SK-N-SH (cell line): Measurements from ENCODE around the gene DLL4. TPM values are rescaled to one million over a fixed set of nuclear protein-coding genes. Genes with fewer than 3 reads are reported as not detected.

ENCODE experiments used
- CTCF ChIA-PET: fragments of 300-600, 350-600 bp; formaldehyde crosslinking; extraction: SDS; loops from one replicate; lab custom pipeline; 2021; lab: Yijun Ruan, JAX
- POLR2A ChIA-PET: fragments of 350-600 bp; sonication (Branson Sonifier 250); formaldehyde crosslinking; extraction: SDS; loops from one replicate; lab custom pipeline; 2020; ENCODE audit warnings: antibody characterized with exemption, inconsistent platforms; lab: Yijun Ruan, JAX
- DNase-seq: peaks from one replicate; pipeline ENCODE4 v3.0.0; 2012
- H2AFZ ChIP-seq: fragments of 200-600 bp; sonication (generic); 2 replicates; pipeline ENCODE4 v1.8.1; 2016; ENCODE audit warnings: antibody characterized with exemption, mild to moderate bottlenecking, low read depth
- H3F3A ChIP-seq: fragments of 200-600 bp; sonication (generic); replicated peaks from 2 replicates; pipeline ENCODE3; 2016; ENCODE audit warnings: antibody characterized with exemption, mild to moderate bottlenecking; ENCODE audit not compliant: insufficient read depth
- H3K27ac ChIP-seq, 2 experiments: fragments of 200-500 bp in 1 of 2; fragments of 200-600 bp in 1 of 2; sonication (Bioruptor generic) in 1 of 2; sonication (generic), shearing (Covaris generic) in 1 of 2; 2 replicates each; pipeline versions ENCODE4 v1.5.1 to v1.6.1; 2014 to 2016; ENCODE audit warnings: low read depth in 2 of 2, inconsistent platforms in 1 of 2, low read length in 1 of 2, mild to moderate bottlenecking in 1 of 2, mixed read lengths in 1 of 2
- H3K27me3 ChIP-seq: fragments of 200-600 bp; sonication (generic), shearing (Covaris generic); 2 replicates; pipeline ENCODE4 v1.6.1; 2016; ENCODE audit warnings: mixed run types; ENCODE audit not compliant: insufficient read depth
- H3K36me3 ChIP-seq, 2 experiments: fragments of 200-500 bp in 1 of 2; fragments of 200-600 bp in 1 of 2; sonication (Bioruptor generic) in 1 of 2; sonication (generic) in 1 of 2; replicated peaks in 1 of 2; 2 replicates each; pipeline versions ENCODE3 to v1.5.1; 2014 to 2016; ENCODE audit warnings: low read length in 1 of 2, mild to moderate bottlenecking in 1 of 2; ENCODE audit not compliant: insufficient read depth in 2 of 2, control insufficient read depth in 1 of 2
- H3K4me1 ChIP-seq, 2 experiments: fragments of 200-500 bp in 1 of 2; fragments of 200-600 bp in 1 of 2; sonication (Bioruptor generic) in 1 of 2; sonication (generic), shearing (Covaris generic) in 1 of 2; 2 replicates each; pipeline versions ENCODE4 v1.5.1 to v1.6.1; 2014 to 2016; ENCODE audit warnings: low read depth in 1 of 2, low read length in 1 of 2, mixed run types in 1 of 2; ENCODE audit not compliant: insufficient read depth in 2 of 2, control insufficient read depth in 1 of 2
- H3K4me2 ChIP-seq: fragments of 200-600 bp; sonication (generic), shearing (Covaris generic); 2 replicates; pipeline ENCODE4 v1.6.1; 2017; ENCODE audit warnings: mixed run types
- H3K4me3 ChIP-seq, 2 experiments: fragments of 200-500 bp in 1 of 2; fragments of 200-600 bp in 1 of 2; sonication (Bioruptor generic) in 1 of 2; sonication (generic), shearing (Covaris generic) in 1 of 2; 2 replicates each; pipeline versions ENCODE4 v1.5.1 to v1.8.1; 2014 to 2016; ENCODE audit warnings: low read depth in 2 of 2, inconsistent platforms in 1 of 2, low read length in 1 of 2, mild to moderate bottlenecking in 1 of 2, mixed read lengths in 1 of 2, moderate library complexity in 1 of 2
- H3K79me2 ChIP-seq: fragments of 200-600 bp; sonication (generic); 2 replicates; pipeline ENCODE4 v1.8.1; 2017; ENCODE audit warnings: mild to moderate bottlenecking; ENCODE audit not compliant: insufficient read depth
- H3K9ac ChIP-seq: fragments of 200-600 bp; sonication (generic); 2 replicates; pipeline ENCODE4 v1.6.1; 2017; ENCODE audit warnings: mixed run types
- H3K9me2 ChIP-seq: fragments of 200-600 bp; sonication (generic); 2 replicates; pipeline ENCODE4 v1.6.1; 2017; ENCODE audit warnings: mixed run types
- H3K9me3 ChIP-seq: fragments of 200-600 bp; sonication (generic); 2 replicates; pipeline ENCODE4 v1.6.1; 2017; ENCODE audit warnings: mixed run types, mild to moderate bottlenecking, moderate library complexity
- H4K20me1 ChIP-seq: fragments of 200-600 bp; sonication (generic); 2 replicates; pipeline ENCODE4 v1.6.1; 2017; ENCODE audit warnings: mild to moderate bottlenecking, mixed run types; ENCODE audit not compliant: insufficient read depth
- FOSL2 ChIP-seq: IDR thresholded peaks from 2 replicates; pipeline ENCODE4 v1.4.0; 2012; ENCODE audit warnings: low read depth, mild to moderate bottlenecking, moderate library complexity, borderline replicate concordance
- FOXJ3 ChIP-seq: sonication (generic); formaldehyde crosslinking; IDR thresholded peaks from 2 replicates; pipeline ENCODE4 v1.5.1; 2020; ENCODE audit warnings: mild to moderate bottlenecking, missing genetic modification reagents
- FOXM1 ChIP-seq: IDR thresholded peaks from 2 replicates; pipeline ENCODE4 v1.4.0; 2012; ENCODE audit warnings: low read depth, mild to moderate bottlenecking
- GABPA ChIP-seq: IDR thresholded peaks from 2 replicates; pipeline ENCODE4 v1.4.0; 2012; ENCODE audit warnings: low read depth, mild to moderate bottlenecking
- GATA2 ChIP-seq: sonication (generic); formaldehyde crosslinking; IDR thresholded peaks from 2 replicates; pipeline ENCODE4 v1.5.0; 2020; ENCODE audit warnings: mild to moderate bottlenecking, missing genetic modification reagents
- NFIC ChIP-seq: IDR thresholded peaks from 2 replicates; pipeline ENCODE4 v1.4.0; 2012; ENCODE audit warnings: borderline replicate concordance
- NRF1 ChIP-seq: IDR thresholded peaks from 2 replicates; pipeline ENCODE4 v1.6.1; 2012; ENCODE audit warnings: low read depth, mild to moderate bottlenecking, low read length
- POLR2AphosphoS5 ChIP-seq: IDR thresholded peaks from 2 replicates; pipeline ENCODE4 v1.6.1; 2012; ENCODE audit warnings: low read depth, low read length
- RFX5 ChIP-seq: IDR thresholded peaks from 2 replicates; pipeline ENCODE4 v1.6.1; 2012; ENCODE audit warnings: mild to moderate bottlenecking, improper control_type of control experiment, low read length
- SIN3A ChIP-seq: IDR thresholded peaks from 2 replicates; pipeline ENCODE4 v1.6.1; 2012; ENCODE audit warnings: low read depth, mild to moderate bottlenecking, low read length, moderate library complexity, borderline replicate concordance
- SMC3 ChIP-seq: IDR thresholded peaks from 2 replicates; pipeline ENCODE4 v1.6.1; 2012; ENCODE audit warnings: low read depth, low read length, improper control_type of control experiment
- TAF1 ChIP-seq: IDR thresholded peaks from 2 replicates; pipeline ENCODE4 v1.6.1; 2012; ENCODE audit warnings: low read depth, mild to moderate bottlenecking, low read length, moderate library complexity, borderline replicate concordance
- TEAD4 ChIP-seq: IDR thresholded peaks from 2 replicates; pipeline ENCODE4 v1.4.0; 2012; ENCODE audit warnings: mild to moderate bottlenecking, borderline replicate concordance; ENCODE audit not compliant: insufficient read depth
- YY1 ChIP-seq: IDR thresholded peaks from 2 replicates; pipeline ENCODE4 v1.4.0; 2012; ENCODE audit warnings: low read depth, mild to moderate bottlenecking
- WGBS: methylation state at CpG from one replicate; pipeline ENCODE4 v1.1.6; 2017; ENCODE audit warnings: low lambda C conversion rate; 5-methylcytosine and 5-hydroxymethylcytosine counted together
- polyA plus RNA-seq, 3 experiments: library from polyadenylated mRNA; depleted of rRNA; stranded (reverse); fragments of >200 nt; gene quantifications; 2 replicates each; pipeline ENCODE4 v1.2.3, GENCODE V29; 2012
- TF ChIP-seq, protein P1 (sequence below): fragments of 200-600 bp; sonication (generic); IDR thresholded peaks from 2 replicates; pipeline ENCODE4 v1.6.1; 2017; ENCODE audit warnings: antibody characterized with exemption, mild to moderate bottlenecking, moderate library complexity
- TF ChIP-seq, protein P2 (sequence below): fragments of 150-350 bp; IDR thresholded peaks from 2 replicates; pipeline ENCODE4 v1.6.1; 2016; ENCODE audit warnings: mild to moderate bottlenecking, low read depth, low read length

The DLL4 gene
- polyA plus RNA-seq, 1 of the 3 experiments (the other 2 are of a cell fraction), result 0.03 TPM

- ChIA-PET CTCF (interaction anchor here (1.2 to 33.6 kb wide), 6 partner anchors 11 to 266 kb away, joined by 3 to 675 read pairs (median 11); partner anchors contain the start of genes DLL4 and VPS18), POLR2A (no interaction called here)
- Histone ChIP-seq H4K20me1 (no peaks in the 10 kb centered on the region), H3K79me2 (no peaks in the 10 kb centered on the region), H3K27ac (no peak overlapping the region), H3K9me3 (no peaks in the 10 kb centered on the region), H3K36me3 (no peaks in the 10 kb centered on the region), H3K27me3 (no peaks in the 10 kb centered on the region), H3K4me2 (no peak overlapping the region), H3K9me2 (no peaks in the 10 kb centered on the region), H3F3A (no peaks in the 10 kb centered on the region), H3K4me3 (no peak overlapping the region), H2AFZ (no peak overlapping the region), H3K9ac (no peak overlapping the region), H3K4me1 (no peaks in the 10 kb centered on the region)
- TF ChIP-seq YY1, result no peak
- no peak for TF ChIP-seq SIN3A
- TF ChIP-seq TEAD4, result no peak
- no peak for TF ChIP-seq POLR2AphosphoS5
- TF ChIP-seq, protein P1, sequence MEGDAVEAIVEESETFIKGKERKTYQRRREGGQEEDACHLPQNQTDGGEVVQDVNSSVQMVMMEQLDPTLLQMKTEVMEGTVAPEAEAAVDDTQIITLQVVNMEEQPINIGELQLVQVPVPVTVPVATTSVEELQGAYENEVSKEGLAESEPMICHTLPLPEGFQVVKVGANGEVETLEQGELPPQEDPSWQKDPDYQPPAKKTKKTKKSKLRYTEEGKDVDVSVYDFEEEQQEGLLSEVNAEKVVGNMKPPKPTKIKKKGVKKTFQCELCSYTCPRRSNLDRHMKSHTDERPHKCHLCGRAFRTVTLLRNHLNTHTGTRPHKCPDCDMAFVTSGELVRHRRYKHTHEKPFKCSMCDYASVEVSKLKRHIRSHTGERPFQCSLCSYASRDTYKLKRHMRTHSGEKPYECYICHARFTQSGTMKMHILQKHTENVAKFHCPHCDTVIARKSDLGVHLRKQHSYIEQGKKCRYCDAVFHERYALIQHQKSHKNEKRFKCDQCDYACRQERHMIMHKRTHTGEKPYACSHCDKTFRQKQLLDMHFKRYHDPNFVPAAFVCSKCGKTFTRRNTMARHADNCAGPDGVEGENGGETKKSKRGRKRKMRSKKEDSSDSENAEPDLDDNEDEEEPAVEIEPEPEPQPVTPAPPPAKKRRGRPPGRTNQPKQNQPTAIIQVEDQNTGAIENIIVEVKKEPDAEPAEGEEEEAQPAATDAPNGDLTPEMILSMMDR, result no peak
- no peak for TF ChIP-seq TAF1
- TF ChIP-seq NFIC, result no peak
- no peak for TF ChIP-seq RFX5
- TF ChIP-seq, protein P2, sequence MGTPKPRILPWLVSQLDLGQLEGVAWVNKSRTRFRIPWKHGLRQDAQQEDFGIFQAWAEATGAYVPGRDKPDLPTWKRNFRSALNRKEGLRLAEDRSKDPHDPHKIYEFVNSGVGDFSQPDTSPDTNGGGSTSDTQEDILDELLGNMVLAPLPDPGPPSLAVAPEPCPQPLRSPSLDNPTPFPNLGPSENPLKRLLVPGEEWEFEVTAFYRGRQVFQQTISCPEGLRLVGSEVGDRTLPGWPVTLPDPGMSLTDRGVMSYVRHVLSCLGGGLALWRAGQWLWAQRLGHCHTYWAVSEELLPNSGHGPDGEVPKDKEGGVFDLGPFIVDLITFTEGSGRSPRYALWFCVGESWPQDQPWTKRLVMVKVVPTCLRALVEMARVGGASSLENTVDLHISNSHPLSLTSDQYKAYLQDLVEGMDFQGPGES, result no peak
- TF ChIP-seq FOXM1, result no peak
- no peak for TF ChIP-seq GATA2 (CRISPR knock-in tag)
- TF ChIP-seq FOSL2, result no peak
- no peak for TF ChIP-seq GABPA
- no peak for TF ChIP-seq FOXJ3
- no peak for TF ChIP-seq SMC3
- TF ChIP-seq NRF1, result no peak
- 93% methylated on average over 8 of the region's 19 CpGs for WGBS
- DNase-seq, result no peak
Observed at GRCh38 chr15:40918799-40919392, 10.2 kb upstream of the DLL4 start.
